GM12865 (cell line): Measurements from ENCODE around the gene PTPRH.
"Not testable (repeated sequence)": the region's sequence is repeated elsewhere in the genome, so short reads cannot be mapped to it uniquely, and the experiment has no call there.

ENCODE experiments used
- DNase-seq: peaks from one replicate; pipeline ENCODE4 v3.0.0; 2010; ENCODE audit warnings: low read depth
- H3K4me3 ChIP-seq: 2 replicates; pipeline ENCODE4 v1.5.1; 2011; ENCODE audit warnings: mild to moderate bottlenecking, low read depth, low read length, control low read depth
- TF ChIP-seq, protein P1 (sequence below): IDR thresholded peaks from 2 replicates; pipeline ENCODE4 v1.5.1; 2011; ENCODE audit warnings: low read length, control low read depth, low read depth, inconsistent platforms; ENCODE audit not compliant: insufficient read depth; ENCODE audit errors: missing control alignments

PTPRH gene

DNA sequence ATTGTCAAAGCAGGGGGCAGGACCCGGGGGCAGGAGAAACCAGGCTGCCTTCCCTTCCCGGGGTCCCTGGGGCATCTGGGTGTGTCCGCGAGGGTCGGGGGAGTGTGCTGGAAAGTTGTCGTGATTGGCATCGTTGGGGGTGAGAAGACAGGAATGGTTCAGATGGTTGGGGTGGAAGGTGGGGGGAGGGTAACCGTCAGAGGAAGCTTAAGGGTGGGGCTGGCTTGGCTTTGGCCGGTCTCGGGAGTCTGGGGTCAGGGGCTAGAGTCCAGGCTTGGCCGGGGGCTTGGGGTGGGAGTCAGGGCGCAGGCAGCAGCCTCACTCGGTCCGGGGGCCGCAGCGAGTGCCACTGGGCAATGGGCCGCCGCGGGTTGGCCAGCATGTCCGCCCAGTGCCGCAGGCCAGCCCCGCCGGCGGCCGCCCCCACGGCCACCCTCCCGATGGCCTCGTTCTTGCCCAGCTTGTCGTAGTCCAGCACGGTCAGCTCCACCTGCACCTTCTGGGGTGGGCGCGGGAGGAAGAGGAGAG, 36.1 kb downstream of the PTPRH start:
- TF ChIP-seq, protein P1, sequence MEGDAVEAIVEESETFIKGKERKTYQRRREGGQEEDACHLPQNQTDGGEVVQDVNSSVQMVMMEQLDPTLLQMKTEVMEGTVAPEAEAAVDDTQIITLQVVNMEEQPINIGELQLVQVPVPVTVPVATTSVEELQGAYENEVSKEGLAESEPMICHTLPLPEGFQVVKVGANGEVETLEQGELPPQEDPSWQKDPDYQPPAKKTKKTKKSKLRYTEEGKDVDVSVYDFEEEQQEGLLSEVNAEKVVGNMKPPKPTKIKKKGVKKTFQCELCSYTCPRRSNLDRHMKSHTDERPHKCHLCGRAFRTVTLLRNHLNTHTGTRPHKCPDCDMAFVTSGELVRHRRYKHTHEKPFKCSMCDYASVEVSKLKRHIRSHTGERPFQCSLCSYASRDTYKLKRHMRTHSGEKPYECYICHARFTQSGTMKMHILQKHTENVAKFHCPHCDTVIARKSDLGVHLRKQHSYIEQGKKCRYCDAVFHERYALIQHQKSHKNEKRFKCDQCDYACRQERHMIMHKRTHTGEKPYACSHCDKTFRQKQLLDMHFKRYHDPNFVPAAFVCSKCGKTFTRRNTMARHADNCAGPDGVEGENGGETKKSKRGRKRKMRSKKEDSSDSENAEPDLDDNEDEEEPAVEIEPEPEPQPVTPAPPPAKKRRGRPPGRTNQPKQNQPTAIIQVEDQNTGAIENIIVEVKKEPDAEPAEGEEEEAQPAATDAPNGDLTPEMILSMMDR = no peak
- no peak for DNase-seq
- no peak overlapping the region for H3K4me3 ChIP-seq

DNA sequence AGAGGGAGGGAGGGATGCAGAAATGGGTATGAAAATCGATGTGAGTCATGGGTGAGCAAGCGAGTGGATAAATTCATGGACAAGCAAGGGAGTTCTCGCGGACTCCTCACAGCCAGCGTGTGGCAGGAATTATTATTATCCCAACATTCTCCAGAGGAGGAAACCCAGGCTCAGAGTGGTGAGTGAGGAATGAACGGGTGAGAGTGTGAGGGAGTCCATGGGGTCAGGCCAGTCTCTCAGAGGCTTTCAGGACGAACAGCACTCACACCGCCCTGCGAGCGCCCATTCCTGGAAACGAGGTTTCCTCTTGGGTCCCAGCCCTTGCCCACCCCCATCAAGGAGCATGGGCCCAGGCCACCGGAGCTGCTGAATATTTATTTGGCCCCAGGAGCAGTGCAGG, 36.6 kb downstream of the PTPRH start:
- TF ChIP-seq, protein P1 = no peak
- no peak for DNase-seq
- no peak overlapping the region for H3K4me3 ChIP-seq

DNA sequence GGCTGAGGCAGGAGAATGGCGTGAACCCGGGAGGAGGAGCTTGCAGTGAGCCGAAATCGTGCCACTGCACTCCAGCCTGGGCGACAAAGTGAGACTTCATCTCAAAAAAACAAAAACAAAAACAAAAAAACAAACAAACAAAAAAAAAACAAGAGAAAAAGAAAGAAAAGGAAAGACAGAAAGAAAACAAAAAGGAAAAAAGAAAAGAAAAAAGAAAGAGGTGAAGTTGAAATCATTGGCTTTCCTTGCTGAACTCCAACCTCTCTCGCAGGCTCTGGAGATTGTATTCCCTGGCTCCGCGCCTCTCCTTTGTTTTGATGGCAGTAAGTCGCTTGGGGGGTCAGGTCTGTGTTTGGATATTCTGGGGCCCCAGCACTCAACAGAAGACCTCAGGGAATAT, 37.0 kb downstream of the PTPRH start:
- not testable (repeated sequence) for H3K4me3 ChIP-seq, DNase-seq

DNA sequence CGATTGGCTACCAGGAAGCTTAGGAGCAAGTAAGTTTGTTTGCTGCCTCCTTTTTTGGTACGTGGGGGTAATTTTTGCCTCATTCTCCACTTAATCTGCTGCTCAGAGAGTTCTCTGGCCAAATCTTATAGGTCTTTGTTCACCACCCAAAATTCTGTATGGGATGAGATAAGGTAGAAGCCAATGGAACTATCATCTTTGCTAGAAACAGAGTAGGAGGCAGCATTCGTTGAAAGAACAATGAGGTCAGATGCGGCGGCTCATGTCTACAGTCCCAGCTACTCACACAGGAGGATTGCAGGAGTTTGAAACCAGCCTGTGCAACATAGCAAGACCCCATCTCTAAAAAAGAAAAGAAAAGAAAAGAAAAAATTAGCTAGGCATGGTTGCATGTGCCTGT, 37.9 kb downstream of the PTPRH start:
- TF ChIP-seq, protein P1 = no peak
- H3K4me3 ChIP-seq = no peak overlapping the region
- DNase-seq = no peak

DNA sequence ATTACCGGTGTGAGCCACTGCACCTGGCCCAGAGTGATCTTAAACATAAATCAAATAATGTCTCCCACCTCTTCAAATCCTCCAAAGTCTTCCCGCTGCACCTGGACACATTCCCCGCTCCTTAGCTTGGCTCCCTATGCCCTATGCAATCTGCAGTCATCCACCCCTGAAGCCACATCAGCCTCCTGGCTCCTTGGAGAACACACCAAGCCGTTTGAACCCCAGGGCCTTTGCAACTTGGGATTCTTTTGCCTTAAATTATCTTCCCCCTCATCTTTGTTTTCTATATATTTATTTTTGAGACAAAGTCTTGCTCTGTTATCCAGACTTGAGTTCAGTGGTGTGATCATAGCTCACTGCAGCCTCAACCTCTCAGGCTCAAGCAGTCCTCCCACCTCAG, 40.2 kb downstream of the PTPRH start:
- DNase-seq = no peak
- TF ChIP-seq, protein P1 = no peak
- no peak overlapping the region for H3K4me3 ChIP-seq

DNA sequence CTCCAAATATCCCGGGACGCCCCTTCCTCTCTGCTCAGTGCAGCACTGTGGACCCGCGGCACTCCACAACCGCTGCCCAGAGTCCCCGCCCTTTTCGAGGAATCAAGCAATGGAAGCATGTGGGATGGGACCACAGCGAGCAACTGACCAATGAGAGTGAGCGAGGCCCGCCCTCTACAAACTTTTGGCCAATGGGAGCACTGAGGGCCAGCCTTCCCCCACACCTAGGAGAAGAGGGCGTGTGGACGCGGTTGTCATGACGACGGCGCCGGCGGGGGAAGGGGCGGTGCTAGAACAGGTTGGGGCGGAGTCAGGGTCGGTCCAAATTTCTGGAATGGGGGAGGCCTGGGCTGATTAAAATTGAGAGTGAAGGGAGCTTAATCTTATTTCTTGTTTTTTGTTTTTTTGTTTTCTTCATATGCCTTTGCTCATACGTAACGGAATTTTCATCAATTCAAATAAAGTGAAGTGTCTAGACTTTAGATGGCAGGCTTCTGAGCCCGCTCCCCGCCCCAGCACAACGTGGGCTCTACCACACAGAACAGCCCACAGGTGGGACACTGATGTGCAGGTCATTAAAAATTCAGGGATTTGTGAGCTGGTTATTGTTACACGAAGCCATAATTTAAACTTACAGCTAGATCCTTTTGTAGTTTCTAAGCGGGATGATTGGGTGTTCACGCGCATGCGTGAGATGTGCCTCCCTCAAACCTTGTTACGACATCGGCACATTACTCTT, 42.6 kb downstream of the PTPRH start, which contains the start of gene DNAAF3:
Gene DNAAF3 (minus strand): TSS at position 84 of the 739 bp plus-strand sequence. CDS start 200 bp downstream, outside the sequence.
- DNase-seq = peak; percentile 91
- H3K4me3 ChIP-seq = peak within 1 kb of the TSS; percentile 19; the same call in 1 of the 2 replicates
- TF ChIP-seq, protein P1 = no peak

DNA sequence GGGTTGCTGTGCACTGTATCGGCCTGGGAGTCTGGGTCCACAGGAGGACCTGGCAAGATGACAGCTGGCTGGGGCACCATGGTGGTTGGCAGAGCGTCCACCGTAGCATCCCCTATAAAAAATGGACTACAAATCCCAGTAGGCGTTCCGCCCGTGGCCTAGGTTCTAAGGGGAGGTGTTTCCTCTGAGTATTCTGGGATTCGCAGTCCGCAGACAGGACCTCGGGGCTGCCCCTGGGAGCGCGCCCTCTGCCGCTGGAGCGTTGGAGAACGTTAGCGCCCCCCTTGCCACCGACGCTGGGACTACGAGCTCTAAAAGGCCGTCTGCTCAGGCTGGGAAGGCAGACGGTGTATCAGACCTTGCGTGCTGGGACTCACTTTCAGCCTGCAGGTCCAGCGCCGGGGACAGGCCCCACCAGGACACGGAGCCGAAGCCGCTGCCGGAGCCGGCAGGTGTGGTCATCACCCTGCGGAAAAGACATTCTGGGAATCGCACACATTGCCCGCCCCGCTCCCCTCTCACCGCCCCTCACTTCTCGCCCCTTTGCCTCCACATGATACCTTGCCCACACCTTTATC, 43.3 kb downstream of the PTPRH start:
- TF ChIP-seq, protein P1 = no peak
- DNase-seq = peak; percentile 56
- peak overlapping the region; percentile 19; the same call in 1 of the 2 replicates for H3K4me3 ChIP-seq
